Astrocyte (in vitro differentiated cells and primary cell): ENCODE results near the gene C1QB.

ENCODE experiments used
- CTCF ChIP-seq: IDR thresholded peaks from 2 replicates; pipeline ENCODE4 v1.5.1; 2011; ENCODE audit warnings: low read depth, mild to moderate bottlenecking, inconsistent platforms, low read length, moderate library complexity; ENCODE audit not compliant: insufficient read depth
- EZH2 ChIP-seq: IDR thresholded peaks from 2 replicates; pipeline ENCODE4 v1.6.1; 2012; ENCODE audit warnings: mild to moderate bottlenecking, low read length, inconsistent platforms; ENCODE audit not compliant: insufficient read depth

- no peak for TF ChIP-seq CTCF
- no peak for TF ChIP-seq EZH2
Measured at GRCh38 chr1:22636927-22637326, 16.1 kb upstream of the C1QB start.
